Stimulated activated CD8-positive, alpha-beta memory T cell treated with anti-CD3 and anti-CD28 coated beads, Interleukin-15, amount 100 ng/mL, for 1 hour (primary cell): ENCODE data around the gene RNF149.

ENCODE experiments used
- DNase-seq: peaks from one replicate; pipeline ENCODE4 v3.0.0-alpha.2; 2020; ENCODE audit warnings: low read depth

Gene RNF149

GRCh38 chr2:101230541-101231001 is 77.9 kb downstream of the RNF149 start:
- DNase-seq = no peak
